Measurements from ENCODE around the gene DNAH2.

The DNAH2 gene

DNA sequence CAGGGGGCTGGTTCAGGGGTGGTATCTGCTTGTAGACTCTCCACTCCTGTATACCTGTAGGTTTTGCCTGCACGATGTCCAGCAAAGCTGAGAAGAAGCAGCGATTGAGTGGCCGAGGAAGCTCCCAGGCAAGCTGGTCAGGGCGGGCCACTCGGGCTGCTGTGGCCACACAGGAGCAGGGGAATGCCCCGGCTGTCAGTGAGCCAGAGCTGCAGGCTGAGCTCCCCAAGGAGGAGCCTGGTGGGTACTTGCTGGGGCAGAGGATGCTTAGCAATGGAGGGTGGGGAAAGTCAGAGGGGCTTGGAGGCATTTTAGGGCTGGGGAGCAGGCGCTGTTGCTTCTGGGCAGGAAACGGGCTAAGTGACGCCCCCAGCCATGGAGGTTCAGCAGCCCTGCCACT is 2.1 kb downstream of the DNAH2 start:
- no peak for DNase-seq (ENCODE audit: low read depth in 2 of 2, low spot score in 1 of 2)

DNA sequence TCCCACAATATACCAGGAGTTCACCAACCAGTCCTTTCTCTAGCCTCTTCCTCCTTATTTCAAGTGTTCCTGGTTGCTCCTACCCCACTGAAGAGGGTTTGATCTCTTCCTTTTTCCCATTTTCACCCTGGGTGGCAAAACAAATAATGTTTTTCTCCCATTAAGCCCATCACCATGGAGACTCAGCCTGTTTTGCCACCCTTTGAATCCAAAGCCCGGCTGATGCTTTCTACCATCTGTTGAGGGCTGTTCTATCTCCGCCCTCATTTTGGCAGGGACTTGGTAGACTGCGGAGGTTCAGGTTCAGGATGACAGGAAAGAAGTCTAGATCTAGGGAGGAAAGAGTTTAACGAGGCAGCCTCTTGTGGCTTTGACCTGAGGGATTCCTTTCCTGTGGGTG is 2.6 kb downstream of the DNAH2 start:
- DNase-seq (ENCODE audit: low read depth in 2 of 2, low spot score in 1 of 2): no peak

DNA sequence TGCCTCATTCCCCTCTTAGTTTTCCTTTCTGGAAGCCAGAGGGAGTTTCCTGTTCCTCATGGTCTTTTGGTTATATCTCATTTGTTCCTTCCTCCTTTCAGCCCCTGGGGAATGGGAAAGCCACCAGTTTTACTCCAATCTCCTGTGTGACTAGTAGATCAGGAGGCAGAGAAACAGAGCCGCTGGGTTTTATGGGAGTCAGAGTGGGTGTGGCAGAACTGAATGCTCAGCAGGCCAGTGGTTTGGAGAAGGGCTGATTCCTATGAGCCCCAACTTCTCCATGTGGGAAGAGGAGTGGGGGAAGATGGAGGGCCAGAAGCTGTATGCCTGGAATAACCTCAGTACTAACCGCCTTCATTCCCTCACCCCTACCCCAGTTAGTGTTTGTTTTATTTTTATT is 4.1 kb downstream of the DNAH2 start:
- no peak for DNase-seq (ENCODE audit: low read depth in 2 of 2, low spot score in 1 of 2)

DNA sequence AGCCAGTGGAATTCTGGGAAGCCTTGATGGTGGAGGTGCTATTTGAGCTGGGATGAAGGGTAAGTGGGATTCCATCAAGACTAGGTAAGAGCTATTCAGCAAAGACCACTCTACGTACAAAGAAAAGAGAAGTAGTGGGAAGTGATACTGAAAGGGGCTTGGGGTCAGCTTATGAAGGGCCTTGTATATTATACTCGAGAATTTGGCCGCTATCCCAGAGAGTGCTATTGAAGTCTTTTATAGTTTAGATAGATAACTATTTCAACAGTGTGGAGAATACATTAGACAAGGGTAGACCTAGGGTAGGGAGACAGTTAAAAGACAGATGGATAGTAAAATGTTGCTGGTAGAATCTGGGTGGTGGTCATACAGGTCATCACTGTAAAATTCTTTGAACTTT is 10.3 kb downstream of the DNAH2 start:
- DNase-seq (ENCODE audit: low read depth in 2 of 2, low spot score in 1 of 2): no peak

DNA sequence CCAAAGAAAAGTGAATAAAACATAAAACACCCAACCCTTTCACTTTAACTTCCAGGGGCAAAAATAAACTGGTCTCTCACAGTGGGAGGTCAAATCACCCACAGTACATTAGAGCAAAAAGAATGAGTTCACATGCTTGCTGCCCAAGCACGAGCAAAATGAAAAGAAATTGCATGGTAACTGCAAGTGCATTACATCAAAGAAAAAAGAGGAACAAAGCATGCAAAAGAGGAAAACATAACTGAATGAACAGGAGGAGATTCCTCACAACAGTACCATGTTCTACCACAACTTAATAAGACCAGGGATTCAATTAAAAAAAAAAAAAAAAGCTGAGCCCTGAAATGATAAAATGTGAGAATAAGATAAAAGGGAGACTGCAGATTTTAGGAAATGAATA is 12.3 kb downstream of the DNAH2 start:
- DNase-seq (ENCODE audit: low read depth in 2 of 2, low spot score in 1 of 2): no peak

DNA sequence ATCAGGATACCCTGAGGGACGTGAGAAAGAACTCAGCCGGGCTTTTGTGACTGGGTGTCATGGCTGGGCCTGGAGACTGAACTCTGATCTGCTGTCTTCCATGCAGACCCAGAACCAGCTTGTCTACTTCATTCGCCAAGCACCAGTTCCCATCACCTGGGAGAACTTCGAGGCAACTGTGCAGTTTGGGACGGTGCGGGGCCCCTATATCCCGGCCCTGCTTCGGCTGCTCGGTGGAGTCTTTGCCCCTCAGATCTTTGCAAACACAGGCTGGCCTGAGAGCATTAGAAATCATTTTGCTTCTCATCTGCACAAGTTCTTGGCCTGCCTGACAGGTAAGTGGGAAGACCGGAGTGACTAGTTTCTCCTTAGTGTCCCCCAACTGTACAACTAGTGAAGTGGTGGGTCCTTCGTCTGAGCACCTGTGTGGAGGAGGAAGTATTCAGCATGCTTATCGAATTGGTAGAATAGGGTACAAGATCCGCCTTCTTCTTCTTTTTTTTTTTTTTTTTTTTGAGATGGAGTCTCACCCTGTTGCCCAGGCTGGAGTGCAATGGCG is 15.5 kb downstream of the DNAH2 start:
- DNase-seq (ENCODE audit: low read depth in 2 of 2, low spot score in 1 of 2): no peak

DNA sequence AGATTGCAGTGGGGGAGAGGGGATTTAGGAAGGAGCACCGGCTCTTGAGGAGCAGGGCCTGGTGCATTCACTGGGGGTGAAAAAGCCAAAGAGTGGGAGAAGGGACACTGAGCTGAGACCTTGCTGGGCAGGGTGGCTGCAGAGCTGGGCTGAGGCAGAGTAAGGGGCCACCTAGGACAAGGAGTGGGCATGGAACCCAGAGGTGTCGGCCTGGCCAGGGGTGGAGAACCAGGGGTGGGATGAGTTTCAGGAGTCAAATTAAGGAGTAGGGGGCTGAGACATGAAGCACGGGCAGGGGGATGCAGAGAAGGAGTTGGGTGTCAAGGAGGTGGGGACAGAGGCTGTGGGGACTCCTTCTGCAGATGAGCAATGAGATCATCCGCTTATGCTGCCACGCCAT is 20.1 kb downstream of the DNAH2 start:
- no peak for DNase-seq (ENCODE audit: low read depth in 2 of 2, low spot score in 1 of 2)

DNA sequence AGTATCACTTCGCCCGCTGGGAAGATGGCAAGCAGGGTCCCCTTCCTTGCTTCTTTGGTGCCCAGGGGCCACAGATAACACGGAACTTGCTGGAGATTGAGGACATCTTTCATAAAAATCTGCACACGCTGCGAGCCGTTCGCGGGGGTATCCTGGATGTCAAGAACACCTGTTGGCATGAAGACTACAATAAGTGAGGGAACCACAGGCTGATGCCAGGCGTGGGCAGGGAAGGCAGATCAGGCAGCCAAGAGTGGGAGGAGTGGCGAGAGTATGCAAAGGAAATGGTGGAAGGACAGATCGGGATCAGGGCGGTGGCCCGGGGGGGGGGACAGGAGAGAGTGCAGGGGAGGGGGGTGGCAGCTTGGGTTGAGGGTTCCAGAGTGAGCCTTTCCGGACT is 22.2 kb downstream of the DNAH2 start:
- DNase-seq (ENCODE audit: low read depth in 2 of 2, low spot score in 1 of 2): no peak

DNA sequence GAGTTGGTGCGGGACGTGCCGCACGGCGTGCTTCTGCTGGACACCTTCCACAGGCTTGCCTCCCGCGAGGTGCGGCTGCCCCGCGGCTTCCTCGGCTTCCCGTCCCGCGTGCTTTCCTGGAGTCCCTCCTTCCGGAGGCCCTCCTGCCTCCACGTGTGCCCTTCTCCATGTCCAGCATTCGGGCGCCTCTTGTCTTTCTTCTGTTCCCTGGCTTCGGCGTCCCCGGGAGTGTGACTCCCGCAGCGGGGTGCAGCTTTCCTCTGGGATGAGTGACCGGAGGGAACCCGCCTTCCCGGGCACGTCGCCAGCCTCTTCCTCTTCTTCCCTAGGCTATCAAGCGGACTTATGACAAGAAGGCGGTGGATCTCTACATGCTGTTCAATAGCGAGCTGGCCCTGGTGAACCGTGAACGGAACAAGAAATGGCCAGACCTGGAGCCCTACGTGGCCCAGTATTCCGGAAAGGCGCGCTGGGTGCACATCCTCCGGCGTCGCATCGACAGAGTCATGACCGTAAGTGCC is 23.0 kb downstream of the DNAH2 start:
- no peak for DNase-seq (ENCODE audit: low read depth in 2 of 2, low spot score in 1 of 2)

DNA sequence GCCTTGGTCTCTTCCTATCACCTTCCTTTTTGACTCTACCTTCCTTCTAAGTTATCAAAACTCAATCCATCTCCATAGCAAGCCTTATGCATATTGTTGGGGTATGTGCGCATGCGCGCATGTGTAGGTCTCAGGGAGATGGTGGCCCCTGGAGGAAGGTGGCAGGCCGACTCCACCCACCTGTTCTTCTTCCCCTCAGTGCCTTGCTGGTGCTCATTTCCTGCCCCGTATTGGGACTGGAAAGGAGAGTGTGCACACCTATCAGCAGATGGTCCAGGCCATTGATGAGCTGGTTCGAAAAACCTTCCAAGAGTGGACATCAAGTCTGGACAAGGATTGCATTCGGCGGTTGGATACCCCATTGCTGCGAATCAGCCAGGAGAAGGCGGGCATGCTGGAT is 25.2 kb downstream of the DNAH2 start:
- DNase-seq (ENCODE audit: low read depth in 2 of 2, low spot score in 1 of 2): no peak

DNA sequence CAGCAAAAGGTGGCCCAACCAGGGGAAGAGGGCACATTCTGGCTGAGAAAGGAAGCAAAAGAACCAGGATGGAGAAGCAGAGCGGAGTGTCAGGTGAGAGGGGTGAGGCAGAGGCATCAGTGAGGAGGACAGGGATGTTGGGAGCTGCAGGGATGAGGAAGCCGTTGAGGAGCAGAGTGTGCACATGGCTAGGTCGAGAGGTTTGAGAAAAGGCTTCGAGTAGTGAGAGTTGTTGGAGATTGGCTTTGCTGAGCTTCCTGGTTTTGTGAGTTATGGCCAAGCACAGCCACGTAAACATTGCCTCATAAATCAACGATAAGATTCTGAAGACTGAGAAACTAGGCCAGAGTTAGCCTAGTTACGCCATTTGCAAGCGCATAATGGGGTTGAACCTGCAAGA is 26.9 kb downstream of the DNAH2 start:
- no peak for DNase-seq (ENCODE audit: low read depth in 2 of 2, low spot score in 1 of 2)

DNA sequence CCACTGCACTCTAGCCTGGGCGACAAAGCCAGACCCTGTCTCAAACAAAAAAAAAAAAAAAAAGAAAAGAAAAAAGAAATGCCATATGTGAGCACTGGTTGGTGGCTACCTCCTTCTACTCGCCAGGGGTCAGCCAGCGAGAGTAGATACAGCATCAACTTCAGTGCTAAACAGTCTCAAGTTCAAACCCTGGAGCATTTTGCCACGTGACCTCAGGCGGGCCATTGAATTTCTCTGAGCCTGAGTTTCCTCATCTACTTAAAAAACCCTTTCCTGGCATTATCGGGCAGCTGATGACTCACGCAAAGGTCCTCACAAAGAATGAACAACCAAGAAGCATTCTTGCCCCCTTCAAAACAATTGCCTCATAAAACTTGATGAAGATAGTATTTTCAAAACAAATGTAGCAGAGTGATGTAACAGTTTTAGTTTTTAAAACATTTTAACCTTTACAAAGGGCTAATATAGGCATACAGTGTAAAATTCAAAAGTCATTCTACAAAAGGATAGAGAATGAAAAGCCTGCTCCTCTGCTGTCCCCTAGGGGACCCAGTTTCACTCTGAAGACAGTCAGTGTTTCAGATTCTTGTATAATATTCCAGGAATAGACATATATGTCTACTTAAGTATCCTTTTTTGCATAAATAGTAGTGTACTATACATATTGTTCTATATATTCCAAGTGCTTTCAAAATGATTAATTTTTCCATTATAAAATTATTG is 28.4 kb downstream of the DNAH2 start:
- no peak for DNase-seq (ENCODE audit: low read depth in 2 of 2, low spot score in 1 of 2)

DNA sequence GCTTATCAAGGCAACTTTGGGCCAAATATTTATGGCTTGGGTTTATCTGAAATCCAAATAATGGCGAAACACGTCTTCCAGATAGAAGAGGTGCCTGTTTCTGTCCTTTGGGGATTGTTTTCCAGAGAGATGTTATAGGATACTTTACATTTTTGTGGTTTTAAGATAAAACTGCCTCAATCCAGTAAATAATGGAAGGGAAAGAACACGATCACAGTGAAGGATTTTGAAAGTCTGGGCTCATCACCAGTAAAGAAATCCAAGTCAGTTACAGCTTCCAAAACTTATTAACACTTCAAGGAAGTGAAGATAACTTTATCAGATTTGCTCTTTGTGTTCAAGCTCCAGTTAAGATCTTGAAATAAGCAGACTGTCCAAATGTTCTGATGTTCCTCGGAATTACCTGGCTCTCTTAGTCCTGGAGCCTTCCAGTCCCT is 30.1 kb downstream of the DNAH2 start:
- no peak for DNase-seq (ENCODE audit: low read depth in 2 of 2, low spot score in 1 of 2)

DNA sequence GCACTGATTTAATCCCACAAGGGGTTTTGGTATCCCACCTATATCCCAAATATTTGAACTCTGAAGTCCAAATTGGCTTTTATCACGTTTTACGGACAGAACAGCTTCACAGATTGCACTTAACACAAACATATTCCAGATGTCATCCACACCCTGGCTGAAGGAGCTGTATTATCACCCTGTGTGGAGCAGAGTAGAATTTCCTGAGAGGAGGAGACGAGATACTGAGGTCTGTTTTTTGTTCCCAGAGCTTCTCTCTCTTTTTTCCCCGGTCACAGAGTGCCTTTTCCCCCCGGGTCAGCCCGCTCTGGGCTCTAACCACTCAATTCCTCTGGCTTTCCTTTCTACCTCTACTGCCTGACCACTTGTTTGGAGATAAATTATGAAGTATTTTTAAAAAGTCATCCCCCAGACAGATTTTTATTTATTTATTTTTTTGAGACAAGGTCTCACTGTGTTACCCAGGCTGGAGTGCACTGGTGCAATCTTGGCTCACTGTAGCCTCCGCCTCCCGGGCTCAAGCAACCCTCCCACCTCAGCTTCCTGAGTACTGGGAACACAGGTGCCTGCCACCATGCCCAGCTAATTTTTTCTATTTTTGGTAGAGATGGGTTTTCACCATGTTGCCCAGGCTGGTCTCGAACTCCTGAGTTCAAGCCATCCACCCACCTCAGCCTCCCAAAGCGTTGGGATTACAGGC is 30.7 kb downstream of the DNAH2 start:
- DNase-seq (ENCODE audit: low read depth in 2 of 2, low spot score in 1 of 2): no peak

DNA sequence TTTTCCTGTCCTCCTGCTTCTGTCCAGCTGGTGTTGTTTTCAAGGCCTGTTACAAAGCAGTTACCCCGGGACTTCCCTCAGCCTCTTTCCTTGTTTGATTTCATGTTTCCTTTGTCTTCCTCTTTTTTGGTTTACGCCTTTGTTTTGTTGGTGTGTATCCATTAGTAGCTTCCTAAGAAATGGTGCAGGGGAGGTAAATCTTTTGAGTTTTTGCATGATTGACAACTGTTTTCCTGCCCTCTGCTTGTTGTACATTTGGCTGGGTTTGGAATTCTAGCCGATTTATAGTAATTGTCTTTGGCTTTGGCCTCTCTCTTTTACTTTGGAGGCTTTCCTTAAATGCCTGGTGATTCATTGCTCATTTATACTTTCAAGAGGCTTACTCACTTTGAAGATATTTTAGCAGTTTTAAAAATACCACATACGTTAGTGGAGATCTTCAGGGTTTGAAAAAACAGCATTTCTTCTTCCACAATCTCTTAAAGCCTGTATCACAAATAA is 32.8 kb downstream of the DNAH2 start:
- DNase-seq (ENCODE audit: low read depth in 2 of 2, low spot score in 1 of 2): no peak

DNA sequence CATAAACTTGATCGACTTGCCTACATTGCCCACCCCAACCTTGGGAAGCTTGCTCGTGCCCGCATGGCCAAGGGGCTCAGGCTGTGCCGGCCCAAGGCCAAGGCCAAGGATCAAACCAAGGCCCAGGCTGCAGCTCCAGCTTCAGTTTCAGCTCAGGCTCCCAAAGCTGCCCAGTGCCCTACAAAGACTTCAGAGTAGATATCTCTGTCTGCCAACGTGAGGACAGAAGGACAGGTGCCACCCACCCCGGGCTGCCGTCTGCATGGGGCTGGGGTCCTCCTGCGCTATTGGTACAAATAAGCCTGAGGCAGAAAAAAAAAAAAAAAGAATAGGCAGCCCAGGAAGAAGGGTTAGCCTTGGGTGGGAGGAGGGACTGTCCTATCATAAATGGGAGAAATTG is 37.1 kb downstream of the DNAH2 start:
- no peak for DNase-seq (ENCODE audit: low read depth in 2 of 2, low spot score in 1 of 2)

DNA sequence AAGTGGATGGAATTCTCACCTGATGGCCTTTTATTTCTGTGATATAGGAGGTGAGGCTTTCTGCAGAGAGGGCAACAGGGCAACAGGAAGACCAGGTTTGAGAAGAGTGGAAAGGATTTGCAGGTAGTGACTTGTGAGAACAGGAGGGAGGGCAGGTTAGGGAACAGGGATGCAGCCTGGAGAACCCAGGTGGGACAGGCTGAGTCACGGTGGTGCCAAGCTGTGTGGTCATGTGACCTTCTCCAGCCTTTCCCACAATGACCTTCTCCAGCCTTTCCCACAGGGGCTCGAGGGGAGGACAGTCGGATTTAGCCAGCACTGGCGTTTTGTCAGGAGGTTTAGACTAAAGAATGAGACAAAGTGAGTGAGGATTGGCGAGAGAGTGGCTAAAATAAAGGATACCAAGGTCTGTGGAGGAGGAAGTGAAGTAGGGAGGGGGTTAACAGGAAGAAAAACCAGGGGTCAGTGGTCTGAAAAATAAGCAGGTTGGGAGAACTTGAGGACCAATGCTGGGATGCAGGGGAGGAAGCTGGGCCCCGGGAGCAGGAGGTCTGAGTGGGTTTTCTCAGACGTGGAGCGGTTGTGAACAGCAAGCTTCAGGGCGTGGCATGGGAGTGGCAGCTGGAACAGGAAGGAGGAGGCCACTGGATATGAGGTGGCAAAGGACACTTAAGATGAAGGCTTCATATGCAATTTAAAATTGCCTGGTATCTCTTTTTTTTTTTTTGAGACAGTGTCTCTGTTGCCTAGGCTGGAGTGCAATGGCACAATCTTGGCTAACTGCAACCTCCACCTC is 37.7 kb downstream of the DNAH2 start:
- no peak for DNase-seq (ENCODE audit: low read depth in 2 of 2, low spot score in 1 of 2)

DNA sequence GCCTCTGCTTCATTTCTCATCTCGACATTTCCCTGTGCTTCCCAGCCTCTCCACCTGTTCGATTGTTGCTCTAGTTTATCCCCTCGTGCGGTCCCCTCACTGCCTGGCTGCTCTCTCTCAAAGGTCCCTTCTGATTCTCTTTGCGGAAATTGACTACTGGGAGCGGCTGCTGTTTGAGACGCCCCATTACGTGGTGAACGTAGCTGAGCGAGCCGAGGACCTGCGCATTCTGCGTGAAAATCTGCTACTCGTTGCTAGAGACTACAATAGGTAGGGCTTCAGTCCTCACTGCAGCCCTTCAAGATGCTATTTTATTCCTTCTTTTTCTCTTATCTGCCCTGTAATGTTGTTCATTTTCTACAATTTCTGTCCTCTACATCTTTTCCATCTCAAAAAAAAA is 39.4 kb downstream of the DNAH2 start:
- DNase-seq (ENCODE audit: low read depth in 2 of 2, low spot score in 1 of 2): no peak

DNA sequence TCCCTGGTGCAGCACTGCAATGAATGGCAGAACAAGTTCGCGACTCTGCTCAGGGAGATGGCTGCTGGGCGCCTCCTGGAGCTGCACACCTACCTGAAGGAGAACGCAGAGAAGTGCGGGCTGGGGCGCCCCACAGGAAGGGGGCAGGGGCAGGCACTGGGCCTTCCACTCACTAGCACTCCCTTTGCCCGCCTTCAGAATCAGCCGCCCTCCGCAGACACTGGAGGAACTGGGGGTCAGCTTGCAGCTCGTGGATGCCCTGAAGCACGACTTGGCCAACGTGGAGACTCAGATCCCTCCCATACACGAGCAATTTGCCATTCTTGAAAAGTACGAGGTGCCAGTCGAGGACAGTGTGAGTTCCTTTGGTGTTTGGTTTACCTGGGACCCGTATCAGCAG is 46.4 kb downstream of the DNAH2 start:
- DNase-seq (ENCODE audit: low read depth in 2 of 2, low spot score in 1 of 2): no peak

DNA sequence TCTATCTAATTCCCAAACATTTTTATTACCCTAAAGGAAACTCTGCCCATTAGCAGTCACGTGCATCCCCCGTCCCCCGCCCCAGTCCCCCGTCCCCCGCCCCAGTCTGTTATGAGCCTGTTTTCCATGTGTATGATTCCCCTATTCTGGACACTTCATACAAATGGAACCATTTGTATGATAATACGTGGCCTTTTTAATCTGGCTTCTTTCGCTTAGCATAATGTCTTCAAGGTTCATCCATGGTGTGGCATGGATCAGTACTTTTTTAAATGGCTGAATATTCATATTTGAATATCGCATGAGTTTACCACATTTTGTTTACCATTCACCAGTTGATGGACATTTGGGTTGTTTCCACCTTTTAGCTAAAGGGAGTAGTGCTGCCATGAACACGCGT is 49.5 kb downstream of the DNAH2 start:
- no peak for DNase-seq (ENCODE audit: low read depth in 2 of 2, low spot score in 1 of 2)

DNA sequence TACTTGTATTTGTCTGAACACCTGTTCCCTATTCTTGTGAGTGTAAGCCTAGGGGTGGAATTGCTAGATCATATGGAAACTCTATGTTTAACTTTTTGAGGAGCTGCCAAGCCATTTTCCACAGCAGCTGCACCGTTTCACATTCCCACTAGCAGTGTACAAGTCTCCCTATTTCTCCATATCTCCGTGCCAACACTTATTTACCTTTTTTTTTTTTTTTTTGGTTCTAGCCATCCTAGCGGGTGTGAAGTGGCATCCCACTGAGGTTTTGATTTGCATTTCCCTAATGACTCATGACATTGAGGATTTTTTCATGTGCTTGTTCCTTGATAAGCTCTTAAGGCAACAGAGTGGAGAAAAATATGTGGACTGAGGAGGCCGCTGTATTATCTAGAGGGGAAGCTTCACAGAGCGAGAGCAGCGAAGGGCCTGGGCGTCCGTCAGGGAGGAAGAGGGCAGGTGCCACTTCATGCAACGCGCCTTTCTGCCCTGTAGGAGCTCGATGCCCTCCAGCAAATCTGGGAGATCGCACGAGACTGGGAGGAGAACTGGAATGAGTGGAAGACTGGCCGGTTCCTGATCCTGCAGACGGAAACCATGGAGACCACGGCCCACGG is 50.0 kb downstream of the DNAH2 start:
- no peak for DNase-seq (ENCODE audit: low read depth in 2 of 2, low spot score in 1 of 2)

All from stimulated activated CD8-positive, alpha-beta memory T cell treated with anti-CD3 and anti-CD28 coated beads, Interleukin-4, amount 100 ng/mL, for 4 hours (primary cell).